Tibial artery (tissue), 4 donors: ENCODE measurements around the gene MPRIP.
"Not testable (repeated sequence)": the region's sequence is repeated elsewhere in the genome, so short reads cannot be mapped to it uniquely, and the experiment has no call there.

Source experiments
- DNase-seq, 2 donors: peaks; one replicate each; pipeline ENCODE4 v3.0.0-alpha.2; 2019
- H3K27ac ChIP-seq, 2 donors: fragments of 200-600 bp; sonication (generic) in 1 of 2; 1 replicate in 1 of 2; 2 replicates in 1 of 2; pipeline ENCODE4 v1.5.1; 2018 to 2019; ENCODE audit warnings: mild to moderate bottlenecking in 1 of 2
- H3K27me3 ChIP-seq, 2 donors: fragments of 200-600 bp; sonication (generic) in 1 of 2; one replicate each; pipeline versions ENCODE4 v1.5.1 to v1.6.0; 2016 to 2019
- H3K36me3 ChIP-seq, 3 donors: fragments of 200-600 bp; sonication (generic) in 2 of 3; one replicate each; pipeline ENCODE4 v1.5.1; 2016 to 2019; ENCODE audit warnings: mild to moderate bottlenecking in 2 of 3
- H3K4me1 ChIP-seq, 4 donors: fragments of 200-600 bp; sonication (generic) in 2 of 4; 1 replicate in 3 of 4; 2 replicates in 1 of 4; pipeline ENCODE4 v1.5.1; 2016 to 2019
- H3K4me3 ChIP-seq, 2 donors: fragments of 200-600 bp; sonication (generic) in 1 of 2; 1 replicate in 1 of 2; 2 replicates in 1 of 2; pipeline ENCODE4 v1.5.1; 2018 to 2019; ENCODE audit warnings: mild to moderate bottlenecking in 2 of 2
- H3K9me3 ChIP-seq, 3 donors: fragments of 200-600 bp; sonication (generic) in 1 of 3; one replicate each; pipeline ENCODE4 v1.5.1; 2016 to 2019
- intact Hi-C: fragments of 100-400 bp; cut with DNase I; formaldehyde crosslinking; loops from one replicate; pipeline ENCODE4 v1.15.0; 2023; ENCODE audit warnings: low total_unique reads
- TF ChIP-seq, protein P1 (sequence below), 2 experiments: fragments of 200-600 bp in 1 of 2; fragments of 450-650 bp in 1 of 2; IDR thresholded peaks; one replicate each; pipeline ENCODE4 v1.5.1; 2017 to 2019; ENCODE audit warnings: antibody characterized with exemption in 2 of 2, mild to moderate bottlenecking in 1 of 2, moderate library complexity in 1 of 2

Gene MPRIP

DNA sequence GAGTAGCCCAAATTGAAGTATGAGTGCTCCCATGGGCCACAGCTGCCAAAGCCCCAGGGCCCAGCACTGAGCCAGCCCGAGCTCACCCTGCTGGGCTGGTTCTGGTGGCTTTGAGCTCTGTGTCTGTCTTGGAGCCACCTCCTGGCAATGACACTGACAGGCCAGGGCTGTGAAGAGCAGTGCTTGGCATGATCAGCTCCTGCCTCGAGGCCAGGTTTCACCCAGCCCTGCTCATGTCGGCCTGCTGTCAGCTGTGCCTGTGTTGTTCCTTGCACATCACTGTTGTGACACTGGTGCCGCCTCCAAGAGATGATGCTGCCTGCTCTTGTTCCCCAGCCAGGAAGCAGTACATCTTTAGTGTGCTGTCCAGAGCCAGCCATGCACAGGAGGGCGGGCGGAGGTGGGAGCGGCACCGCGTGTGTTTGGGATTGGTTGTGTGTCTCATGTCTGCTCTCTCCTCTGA, 137.9 kb downstream of the MPRIP start:
- Histone ChIP-seq H3K36me3 (peaks cover 86 to 100% (median 89%) of the 10 kb centered on the region in 3 donors), H3K27ac (peak overlapping the region in 1 of 2 donors; percentile 61)
- intact Hi-C loops, result no loop called here

DNA sequence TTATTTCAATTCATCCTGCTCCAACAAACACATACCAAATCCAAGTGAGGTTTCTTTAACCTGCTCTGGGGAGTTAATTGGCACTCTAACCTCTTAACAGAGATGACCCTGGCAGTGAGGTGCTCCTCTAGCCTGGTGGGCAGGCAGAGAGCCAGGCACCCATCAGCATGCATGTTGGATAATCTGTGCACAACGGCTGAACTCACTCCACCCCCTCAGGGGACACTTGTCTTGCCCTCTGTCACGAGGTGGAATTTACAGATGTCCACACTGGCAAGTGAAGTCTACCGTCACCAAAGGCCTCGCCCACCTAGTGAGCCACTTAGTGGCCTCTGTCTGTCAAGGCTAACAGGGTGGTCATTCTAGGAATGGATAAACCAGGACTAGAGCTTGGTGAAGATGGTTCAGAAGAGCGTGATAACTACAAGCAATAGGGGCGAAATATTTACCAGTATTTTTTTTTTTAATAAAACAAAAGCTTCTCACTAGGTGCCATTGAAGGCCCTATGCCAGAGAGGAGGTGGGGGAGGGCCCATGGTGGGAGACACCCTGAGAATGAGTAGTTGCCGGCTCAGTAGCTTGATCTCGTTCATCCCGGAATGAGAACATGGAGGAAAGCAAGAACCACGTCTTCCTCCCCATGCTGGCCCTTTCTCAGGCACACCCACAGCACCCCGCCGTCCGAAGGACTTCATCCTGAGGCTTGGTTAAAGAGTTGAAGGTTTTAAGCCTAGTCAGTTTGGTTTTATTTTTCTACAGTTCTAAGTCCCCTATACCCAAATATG, 138.7 kb downstream of the MPRIP start:
- intact Hi-C loops, result no loop called here
- Histone ChIP-seq H3K4me3 (no peak overlapping the region), H3K9me3 (no peaks in the 10 kb centered on the region), H3K27me3 (no peaks in the 10 kb centered on the region), H3K36me3 (peaks cover 81 to 99% (median 84%) of the 10 kb centered on the region in 3 donors), H3K4me1 (peaks cover 0 to 20% (median 12%) of the 10 kb centered on the region in 4 donors), H3K27ac (peak overlapping the region; percentile 49 to 61)
- no peak for DNase-seq
- TF ChIP-seq, protein P1, sequence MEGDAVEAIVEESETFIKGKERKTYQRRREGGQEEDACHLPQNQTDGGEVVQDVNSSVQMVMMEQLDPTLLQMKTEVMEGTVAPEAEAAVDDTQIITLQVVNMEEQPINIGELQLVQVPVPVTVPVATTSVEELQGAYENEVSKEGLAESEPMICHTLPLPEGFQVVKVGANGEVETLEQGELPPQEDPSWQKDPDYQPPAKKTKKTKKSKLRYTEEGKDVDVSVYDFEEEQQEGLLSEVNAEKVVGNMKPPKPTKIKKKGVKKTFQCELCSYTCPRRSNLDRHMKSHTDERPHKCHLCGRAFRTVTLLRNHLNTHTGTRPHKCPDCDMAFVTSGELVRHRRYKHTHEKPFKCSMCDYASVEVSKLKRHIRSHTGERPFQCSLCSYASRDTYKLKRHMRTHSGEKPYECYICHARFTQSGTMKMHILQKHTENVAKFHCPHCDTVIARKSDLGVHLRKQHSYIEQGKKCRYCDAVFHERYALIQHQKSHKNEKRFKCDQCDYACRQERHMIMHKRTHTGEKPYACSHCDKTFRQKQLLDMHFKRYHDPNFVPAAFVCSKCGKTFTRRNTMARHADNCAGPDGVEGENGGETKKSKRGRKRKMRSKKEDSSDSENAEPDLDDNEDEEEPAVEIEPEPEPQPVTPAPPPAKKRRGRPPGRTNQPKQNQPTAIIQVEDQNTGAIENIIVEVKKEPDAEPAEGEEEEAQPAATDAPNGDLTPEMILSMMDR (IDR thresholded peaks at IDR 0.05), result no peak

More for the DNA sequence above, 137.9 kb downstream of the MPRIP start:
- TF ChIP-seq, protein P1 (IDR thresholded peaks at IDR 0.05), result no peak
- no peaks in the 10 kb centered on the region for H3K9me3 ChIP-seq
- peaks cover 0 to 20% (median 12%) of the 10 kb centered on the region in 4 donors for H3K4me1 ChIP-seq
- H3K4me3 ChIP-seq, result no peak overlapping the region
- H3K27me3 ChIP-seq, result no peaks in the 10 kb centered on the region
- no peak for DNase-seq

DNA sequence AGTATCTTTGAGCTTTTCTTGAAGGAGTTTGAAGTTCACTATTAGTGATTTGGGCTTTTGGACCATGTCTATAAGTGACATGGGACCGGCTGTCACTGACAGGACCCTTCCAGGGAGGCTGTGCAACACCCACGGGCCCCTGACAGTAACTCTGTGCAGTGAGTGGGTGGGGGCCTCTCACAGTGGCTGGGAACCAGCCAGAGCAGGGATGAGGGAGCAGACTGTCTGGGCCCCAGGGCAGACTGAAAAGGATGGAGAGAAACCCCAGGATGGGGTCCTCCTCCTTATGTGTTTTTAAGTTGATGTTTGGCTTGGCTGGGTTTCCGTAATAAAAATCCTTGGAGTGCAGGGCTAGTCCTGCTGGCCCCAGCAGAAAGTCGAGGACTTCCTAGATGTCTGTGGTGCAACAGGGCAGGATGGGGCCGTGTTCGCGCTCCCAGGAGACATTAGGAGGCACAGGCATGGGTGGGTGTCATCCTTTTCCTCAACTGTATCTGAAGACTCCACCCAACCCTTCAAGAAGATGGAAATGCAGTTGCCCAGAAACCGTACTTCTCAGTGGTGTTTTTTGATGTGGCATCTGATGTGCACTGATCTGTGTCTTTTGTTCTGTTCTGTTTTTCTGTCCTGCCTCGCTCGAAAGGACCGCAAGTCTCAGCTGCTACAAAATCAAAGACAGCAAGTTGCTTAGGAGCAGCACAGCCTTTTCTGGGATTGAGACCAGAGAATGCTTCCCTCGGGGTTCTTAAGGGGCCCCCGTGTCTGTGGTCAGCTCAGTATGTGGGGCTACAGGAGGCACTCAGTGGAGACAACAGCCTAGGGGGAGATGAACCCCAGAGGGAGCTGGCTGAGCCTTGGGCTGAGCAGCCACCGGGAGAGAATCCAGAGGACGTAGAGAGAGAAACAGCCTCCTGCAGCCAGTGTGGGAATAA, 139.7 kb downstream of the MPRIP start:
- no peaks in the 10 kb centered on the region for H3K27me3 ChIP-seq
- intact Hi-C loops, result no loop called here
- no peaks in the 10 kb centered on the region for H3K9me3 ChIP-seq
- DNase-seq, result no peak
- H3K4me3 ChIP-seq, result no peak overlapping the region
- H3K36me3 ChIP-seq, result peaks cover 75 to 92% (median 77%) of the 10 kb centered on the region in 3 donors
- TF ChIP-seq, protein P1 (IDR thresholded peaks at IDR 0.05), result no peak
- H3K27ac ChIP-seq, result peak overlapping the region; percentile 49 to 61
- H3K4me1 ChIP-seq, result peaks cover 0 to 27% (median 13%) of the 10 kb centered on the region in 4 donors

DNA sequence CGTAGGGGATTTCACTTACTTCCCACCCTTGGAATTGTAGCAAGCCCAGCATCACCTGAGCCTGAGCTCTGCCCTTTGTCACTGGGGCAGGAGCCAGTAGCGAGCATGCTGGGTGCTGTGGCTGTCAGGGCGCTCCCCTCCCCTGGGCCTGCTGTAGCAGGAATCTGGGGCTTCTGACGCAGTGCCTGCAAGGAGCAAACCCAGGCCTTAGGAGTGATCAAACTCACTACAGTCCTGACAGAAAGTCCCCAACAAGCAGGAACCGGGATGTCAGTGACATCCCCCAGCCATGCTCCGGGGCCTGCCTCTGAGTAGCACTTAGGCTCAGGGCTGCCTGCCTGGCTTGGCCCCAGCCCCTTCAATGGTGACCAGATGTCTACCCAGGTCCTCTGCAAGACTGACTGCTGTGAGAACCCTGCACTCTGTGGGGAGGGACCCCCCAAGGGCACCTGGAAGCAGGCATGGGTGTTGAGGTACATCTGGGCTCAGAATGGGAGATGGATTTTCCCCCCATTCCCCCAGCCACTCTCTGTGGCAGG, 140.4 kb downstream of the MPRIP start:
- Histone ChIP-seq H3K27ac (peak overlapping the region in 1 of 2 donors; percentile 49), H3K9me3 (no peaks in the 10 kb centered on the region), H3K36me3 (peaks cover 72 to 89% (median 77%) of the 10 kb centered on the region in 3 donors), H3K4me1 (peaks cover 0 to 34% (median 17%) of the 10 kb centered on the region in 4 donors), H3K27me3 (no peaks in the 10 kb centered on the region), H3K4me3 (no peak overlapping the region)
- TF ChIP-seq, protein P1 (IDR thresholded peaks at IDR 0.05), result no peak
- intact Hi-C loops, result no loop called here
- DNase-seq, result no peak

DNA sequence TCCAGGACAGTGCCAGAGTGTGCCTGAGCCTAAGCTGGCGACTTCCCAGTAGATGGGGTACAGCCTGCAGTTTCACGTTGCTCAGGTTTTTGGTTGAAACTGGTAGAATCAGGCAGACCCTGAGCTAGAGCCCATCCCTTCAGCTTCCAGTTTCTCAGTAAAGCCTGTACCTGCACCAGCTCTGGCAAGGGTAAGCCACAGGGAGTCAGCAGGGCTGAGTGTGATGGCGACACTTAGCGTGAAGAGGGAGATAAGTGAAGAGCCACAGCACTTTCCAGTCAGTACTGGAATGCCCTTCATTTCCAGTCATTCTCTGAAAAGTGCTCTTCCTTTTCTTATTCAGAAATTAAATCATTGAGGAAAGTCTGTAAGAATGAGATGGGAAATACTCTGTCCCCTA, 141.5 kb downstream of the MPRIP start:
- Histone ChIP-seq H3K36me3 (peaks cover 73 to 89% (median 75%) of the 10 kb centered on the region in 3 donors), H3K9me3 (no peaks in the 10 kb centered on the region), H3K27ac (no peak overlapping the region), H3K4me3 (no peak overlapping the region), H3K27me3 (no peaks in the 10 kb centered on the region), H3K4me1 (peaks cover 0 to 38% (median 17%) of the 10 kb centered on the region in 4 donors)
- TF ChIP-seq, protein P1 (IDR thresholded peaks at IDR 0.05), result no peak
- intact Hi-C loops, result no loop called here
- no peak for DNase-seq

DNA sequence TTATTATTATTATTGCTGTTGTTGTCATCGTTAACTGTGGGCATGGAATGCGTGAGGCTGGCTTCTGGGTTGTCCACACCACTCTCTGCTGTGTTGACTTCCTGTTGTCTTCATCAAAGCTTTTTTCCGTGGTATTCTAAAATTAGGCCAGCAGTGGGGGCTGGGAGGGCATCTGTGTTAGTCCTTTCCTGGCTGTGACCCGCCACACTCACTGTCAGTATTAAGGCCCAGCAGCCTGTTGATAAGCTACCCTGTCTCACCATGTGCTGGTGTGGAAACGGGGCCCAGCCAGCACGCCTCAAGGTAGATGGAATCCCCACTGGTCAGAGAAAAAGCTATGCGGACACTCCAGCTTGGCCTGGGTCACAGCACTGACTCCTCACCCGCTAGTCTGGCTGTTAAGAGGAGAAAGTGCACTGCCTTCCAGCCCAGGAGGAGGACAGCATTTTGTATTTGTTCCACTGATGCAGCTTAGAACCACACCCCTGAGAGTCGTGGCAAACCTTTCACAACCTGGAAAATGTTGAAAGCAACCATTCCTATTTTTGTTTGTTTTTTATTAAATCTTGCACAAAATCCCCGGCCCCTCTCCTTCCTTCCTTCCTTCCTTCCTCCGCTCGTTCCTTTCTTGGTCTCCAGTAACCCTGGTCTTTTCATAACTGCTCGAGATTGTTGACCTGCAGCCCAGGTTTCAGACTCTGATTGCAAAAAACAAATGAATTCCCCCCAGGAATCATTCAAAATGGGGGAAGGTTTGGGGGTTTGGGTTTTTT, 142.9 kb downstream of the MPRIP start:
- H3K27ac ChIP-seq, H3K27me3 ChIP-seq, DNase-seq, intact Hi-C loops, H3K4me3 ChIP-seq, H3K9me3 ChIP-seq: not testable (repeated sequence)
- peaks cover 0 to 32% (median 22%) of the 10 kb centered on the region in 4 donors for H3K4me1 ChIP-seq
- H3K36me3 ChIP-seq, result peaks cover 60 to 85% (median 71%) of the 10 kb centered on the region in 3 donors
